Lung microvascular endothelial cell (primary cell): Measurements from ENCODE around the gene VIPR2. TPM values are rescaled to one million over a fixed set of nuclear protein-coding genes. Genes with fewer than 3 reads are reported as not detected.

Source experiments
- DNase-seq, 2 donors: peaks; one replicate each; pipeline versions ENCODE4 v3.0.0 to v3.0.0-alpha.2; 2010; ENCODE audit warnings: low read depth in 2 of 2
- total RNA-seq: library from RNA; depleted of rRNA; stranded (reverse); fragments of >200 nt; gene quantifications from 2 replicates; pipeline ENCODE4 v1.2.1, GENCODE V29; 2014

VIPR2 gene
- total RNA-seq, 1 donor from 2014 or later = not detected

DNA sequence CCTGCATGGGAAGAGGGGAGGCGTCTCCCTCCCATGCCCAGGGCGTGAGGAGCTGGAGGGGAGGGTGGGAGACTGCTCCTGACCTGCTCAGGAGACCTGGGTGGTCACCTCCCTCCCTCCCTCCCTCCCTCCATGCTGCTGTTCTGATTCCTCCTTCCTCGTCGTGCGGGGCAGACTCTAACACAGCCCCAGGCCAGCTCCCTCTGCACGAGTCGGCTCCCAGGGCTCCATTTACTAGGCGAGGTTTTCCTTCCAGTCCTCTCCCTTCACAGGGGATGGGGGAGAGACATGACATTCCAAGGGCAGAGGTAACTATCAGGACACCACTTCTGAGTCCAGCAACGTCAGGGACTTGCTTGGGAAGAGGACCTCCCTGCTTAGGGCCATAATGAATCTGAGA is 23.6 kb downstream of the VIPR2 start:
- DNase-seq = no peak

GRCh38 chr7:159120540-159120919 is 24.1 kb downstream of the VIPR2 start:
- DNase-seq = no peak

GRCh38 chr7:159119851-159120539 is 24.7 kb downstream of the VIPR2 start:
- no peak for DNase-seq

GRCh38 chr7:159119026-159119741 is 25.5 kb downstream of the VIPR2 start:
- DNase-seq = no peak

- no peak for DNase-seq
These were observed 26.0 kb downstream of the VIPR2 start for GRCh38 chr7:159118623-159119022.

GRCh38 chr7:159118197-159118595 is 26.5 kb downstream of the VIPR2 start:
- no peak for DNase-seq

GRCh38 chr7:159117366-159118196 is 27.1 kb downstream of the VIPR2 start:
- no peak for DNase-seq

GRCh38 chr7:159116581-159117339 is 27.9 kb downstream of the VIPR2 start:
- DNase-seq = no peak

DNA sequence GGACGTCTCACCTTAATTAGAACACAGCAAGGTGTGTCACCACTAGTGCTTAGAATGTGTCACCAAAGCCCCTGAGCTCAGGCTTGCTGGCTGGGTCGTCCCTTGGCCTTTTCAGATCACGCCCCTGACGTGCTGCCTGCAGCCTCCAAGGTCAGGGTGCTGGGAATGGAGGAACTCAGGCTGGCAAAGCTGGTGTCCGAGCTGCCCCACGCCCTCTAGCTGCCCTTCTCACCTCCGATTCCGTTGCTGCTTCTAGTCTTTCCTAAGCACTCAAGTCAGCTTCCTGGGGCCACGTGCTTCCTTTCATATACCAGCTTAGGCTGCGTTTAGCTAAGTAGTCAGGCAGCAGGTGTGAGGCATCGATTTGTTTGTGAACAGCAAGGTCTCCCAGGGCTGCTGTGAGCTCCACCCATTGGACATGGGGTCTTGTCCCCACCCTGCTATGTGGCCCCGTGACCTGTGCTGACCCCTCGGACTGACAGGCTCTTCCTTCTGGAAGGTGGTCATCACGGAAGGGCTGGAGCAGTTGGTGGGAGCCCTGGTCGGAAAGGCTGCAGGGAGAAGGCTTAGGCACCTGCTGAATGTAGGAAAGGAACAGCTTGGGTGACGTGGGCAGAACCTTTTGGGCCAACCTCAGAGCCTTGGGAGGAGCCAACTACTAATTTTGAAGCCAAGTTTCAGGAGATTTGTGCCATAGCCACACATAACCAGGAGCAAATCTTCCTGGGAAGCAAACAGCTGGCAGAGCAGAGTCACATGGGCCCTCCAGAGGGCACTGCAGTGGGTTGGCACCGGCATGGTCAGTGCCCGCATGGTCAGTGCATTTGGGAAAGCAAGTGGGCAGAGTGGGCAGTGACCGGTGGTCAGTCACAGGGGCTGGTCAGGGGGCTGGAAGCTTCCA is 28.8 kb downstream of the VIPR2 start:
- DNase-seq = no peak

DNA sequence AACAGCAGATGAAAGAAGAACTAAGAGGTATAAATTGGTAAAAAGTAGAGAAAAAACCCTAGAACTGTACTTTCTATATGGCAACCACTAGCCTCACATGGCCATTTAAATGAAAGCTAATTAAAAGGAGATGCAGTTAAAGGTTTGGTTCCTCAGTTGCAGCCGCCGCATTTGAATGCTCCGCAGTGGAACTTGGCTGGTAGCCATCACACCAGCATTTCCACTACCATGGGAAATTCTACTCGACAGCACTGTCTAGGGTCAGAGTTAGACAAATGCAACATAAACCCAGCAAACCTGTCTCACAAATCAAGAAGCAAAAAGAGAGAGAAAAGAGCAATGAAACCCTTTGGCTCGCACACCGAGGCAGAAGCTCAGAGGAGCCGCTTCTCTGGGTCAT is 29.7 kb downstream of the VIPR2 start:
- peak in 1 of 2 donors; percentile 9 for DNase-seq

- no peak for DNase-seq
These were observed 30.6 kb downstream of the VIPR2 start for GRCh38 chr7:159114096-159114495.

DNA sequence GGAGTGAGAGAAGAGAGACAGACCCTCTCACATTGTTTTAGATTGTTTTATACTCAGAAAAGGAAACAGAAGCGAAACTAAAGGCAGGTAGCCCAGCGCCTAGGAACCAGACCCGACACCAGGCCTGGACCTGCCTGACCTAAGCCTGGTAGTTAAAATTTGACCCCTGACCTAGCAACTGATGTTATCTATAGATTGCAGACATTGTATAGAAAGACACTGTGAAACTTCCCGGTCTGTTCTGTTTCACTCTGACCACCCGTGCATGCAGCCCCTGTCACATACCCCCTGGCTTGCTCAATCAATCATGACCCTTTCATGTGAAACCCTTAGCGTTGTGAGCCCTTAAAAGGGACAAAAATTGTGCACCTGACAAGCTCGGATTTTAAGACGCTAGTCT is 31.6 kb downstream of the VIPR2 start:
- DNase-seq = no peak

- no peak for DNase-seq
These were observed 32.3 kb downstream of the VIPR2 start for GRCh38 chr7:159112136-159113011.

DNA sequence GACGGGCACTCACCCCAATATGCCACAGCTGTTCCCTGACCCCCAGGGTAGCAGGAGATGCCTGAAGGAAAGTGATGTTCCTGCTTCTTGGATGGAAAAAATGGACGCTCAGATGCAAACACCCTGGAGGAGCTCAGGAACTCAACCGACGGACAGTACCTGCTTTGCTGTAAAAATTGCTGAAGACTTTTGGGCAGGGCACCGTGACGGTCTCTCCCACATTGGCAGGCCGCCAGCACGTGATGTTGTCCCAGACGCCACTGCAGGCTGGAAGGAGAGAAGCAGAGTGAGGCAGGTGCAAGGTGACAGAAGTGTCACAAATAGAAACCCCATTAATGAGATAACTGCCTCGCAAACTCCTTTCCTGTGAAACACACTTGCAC is 35.0 kb downstream of the VIPR2 start:
- DNase-seq = no peak

- DNase-seq = no peak
These were observed 35.6 kb downstream of the VIPR2 start for GRCh38 chr7:159108941-159109652.

GRCh38 chr7:159108491-159108890 is 36.2 kb downstream of the VIPR2 start:
- DNase-seq = no peak

- DNase-seq = no peak
These were observed 37.3 kb downstream of the VIPR2 start for GRCh38 chr7:159107161-159107892.
